ENCODE data around the gene HES3.

DNA sequence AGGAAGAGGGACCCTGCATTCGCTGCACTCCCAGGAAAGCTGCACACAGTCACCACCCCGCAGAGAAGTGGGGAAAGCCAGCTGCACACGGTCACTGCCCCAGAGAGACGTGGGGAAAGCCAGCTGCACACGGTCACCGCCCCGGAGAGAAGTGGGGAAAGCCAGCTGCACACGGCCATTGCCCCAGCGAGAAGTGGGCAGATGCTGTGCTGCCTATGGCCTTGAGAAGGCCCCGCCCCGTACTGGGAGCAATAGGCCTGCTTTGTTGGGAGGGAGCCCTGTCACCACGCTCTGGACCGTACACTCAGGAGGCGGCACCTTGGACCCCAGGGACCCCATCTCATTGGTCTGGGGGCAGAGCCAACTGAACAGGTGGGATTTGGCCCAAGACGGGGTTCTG is 21.2 kb downstream of the HES3 start:
- TF ChIP-seq CTCF (IDR thresholded peaks at IDR 0.05) (no peak), POLR2AphosphoS5 (IDR thresholded peaks at IDR 0.05; ENCODE audit: insufficient read depth in 1 of 2, low read depth in 1 of 2) (no peak)

All from vagina (tissue), 2 donors.